ENCODE data around the gene PRAMEF5.
"Not testable (repeated sequence)": the region's sequence is repeated elsewhere in the genome, so short reads cannot be mapped to it uniquely, and the experiment has no call there.

PRAMEF5 gene

DNA sequence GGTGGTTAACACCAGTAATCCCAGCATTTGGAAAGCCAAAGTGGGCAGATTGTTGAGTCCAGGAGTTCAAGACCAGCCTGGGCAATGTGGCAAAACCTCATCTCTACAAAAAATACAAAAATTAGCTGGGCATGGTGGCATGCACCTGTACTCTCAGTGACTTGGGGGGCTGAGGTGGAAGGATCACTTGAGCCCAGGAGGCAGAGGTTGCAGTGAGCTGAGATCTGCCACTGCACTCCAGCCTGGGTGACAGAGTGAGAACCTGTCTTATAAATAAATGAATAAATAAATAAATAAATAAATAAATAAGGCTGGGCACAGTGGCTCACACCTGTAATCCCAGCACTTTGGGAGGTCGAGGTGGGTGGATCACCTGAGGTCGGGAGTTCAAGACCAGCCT is 21.9 kb upstream of the PRAMEF5 start:
- not testable (repeated sequence) for H3K9ac ChIP-seq (ENCODE audit: low read length); H3K27me3 ChIP-seq (ENCODE audit: control insufficient read depth, insufficient read depth, low read length); H3K4me3 ChIP-seq (ENCODE audit: low read length); H3K27ac ChIP-seq (ENCODE audit: low read depth, low read length); H3K36me3 ChIP-seq (ENCODE audit: control insufficient read depth, insufficient read depth, low read length); H3K4me1 ChIP-seq (ENCODE audit: control insufficient read depth, insufficient read depth, low read length)

DNA sequence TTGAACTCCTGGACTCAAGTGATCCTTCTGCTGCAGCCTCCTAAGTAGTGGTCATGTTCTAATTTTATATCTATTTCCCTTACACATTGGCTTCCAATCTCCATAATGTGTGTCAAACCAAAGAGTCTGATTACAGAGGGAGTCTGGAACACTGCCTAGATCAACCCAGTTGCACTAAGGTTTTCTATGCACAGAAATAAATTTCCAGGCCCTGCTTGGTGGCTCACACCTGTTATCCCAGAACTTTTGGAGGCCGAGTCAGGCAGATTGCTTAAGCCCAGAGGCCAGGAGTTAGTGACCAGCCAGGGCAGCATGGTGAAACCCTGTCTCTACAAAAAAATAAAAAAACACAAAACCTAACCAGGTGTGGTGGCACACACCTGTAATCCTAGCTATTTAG is 19.9 kb upstream of the PRAMEF5 start:
- H3K4me3 ChIP-seq (ENCODE audit: low read length); H3K27ac ChIP-seq (ENCODE audit: low read depth, low read length); H3K9ac ChIP-seq (ENCODE audit: low read length); H3K4me1 ChIP-seq (ENCODE audit: control insufficient read depth, insufficient read depth, low read length); H3K36me3 ChIP-seq (ENCODE audit: control insufficient read depth, insufficient read depth, low read length); H3K27me3 ChIP-seq (ENCODE audit: control insufficient read depth, insufficient read depth, low read length): not testable (repeated sequence)

DNA sequence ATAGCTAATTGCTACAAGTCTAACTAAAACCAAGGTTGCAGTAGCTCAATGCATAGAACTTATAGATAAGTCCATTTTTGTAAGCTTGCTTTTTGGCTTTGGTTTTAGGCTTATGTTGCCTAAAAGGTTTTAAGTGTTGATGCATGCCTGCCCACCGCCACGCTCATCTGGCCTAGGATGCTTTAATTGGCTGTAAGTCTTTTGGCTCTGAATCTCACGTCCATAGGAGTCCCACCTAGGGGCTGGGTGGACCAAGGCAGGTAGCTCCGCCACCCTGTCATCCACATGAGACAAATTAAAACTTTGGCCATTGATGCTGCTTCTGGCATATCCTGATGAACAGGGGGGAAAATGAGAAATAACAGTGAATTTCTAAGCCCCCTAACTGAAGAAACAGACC is 16.4 kb upstream of the PRAMEF5 start:
- H3K36me3 ChIP-seq (ENCODE audit: control insufficient read depth, insufficient read depth, low read length); H3K4me3 ChIP-seq (ENCODE audit: low read length); H3K4me1 ChIP-seq (ENCODE audit: control insufficient read depth, insufficient read depth, low read length); H3K27me3 ChIP-seq (ENCODE audit: control insufficient read depth, insufficient read depth, low read length); H3K27ac ChIP-seq (ENCODE audit: low read depth, low read length); H3K9ac ChIP-seq (ENCODE audit: low read length): not testable (repeated sequence)

DNA sequence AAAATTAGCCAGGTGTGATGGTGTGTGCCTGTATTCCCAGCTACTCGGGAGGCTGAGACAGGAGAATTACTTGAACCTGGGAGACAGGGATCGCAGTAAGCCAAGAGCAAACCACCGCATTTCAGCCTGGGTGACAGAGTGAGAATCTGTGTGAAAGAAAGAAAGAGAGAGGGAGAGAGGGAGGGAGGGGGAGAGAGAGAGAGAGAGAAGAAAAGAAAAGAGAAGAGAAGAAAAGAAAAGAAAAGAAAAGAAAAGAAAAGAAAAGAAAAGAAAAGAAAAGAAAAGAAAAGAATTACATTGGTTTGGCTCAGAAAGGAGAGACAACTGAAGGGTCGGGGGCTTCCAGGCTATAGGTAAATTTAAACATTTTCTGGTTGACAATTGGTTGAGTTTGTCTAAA is 14.4 kb upstream of the PRAMEF5 start:
- not testable (repeated sequence) for H3K4me1 ChIP-seq (ENCODE audit: control insufficient read depth, insufficient read depth, low read length); H3K4me3 ChIP-seq (ENCODE audit: low read length)

DNA sequence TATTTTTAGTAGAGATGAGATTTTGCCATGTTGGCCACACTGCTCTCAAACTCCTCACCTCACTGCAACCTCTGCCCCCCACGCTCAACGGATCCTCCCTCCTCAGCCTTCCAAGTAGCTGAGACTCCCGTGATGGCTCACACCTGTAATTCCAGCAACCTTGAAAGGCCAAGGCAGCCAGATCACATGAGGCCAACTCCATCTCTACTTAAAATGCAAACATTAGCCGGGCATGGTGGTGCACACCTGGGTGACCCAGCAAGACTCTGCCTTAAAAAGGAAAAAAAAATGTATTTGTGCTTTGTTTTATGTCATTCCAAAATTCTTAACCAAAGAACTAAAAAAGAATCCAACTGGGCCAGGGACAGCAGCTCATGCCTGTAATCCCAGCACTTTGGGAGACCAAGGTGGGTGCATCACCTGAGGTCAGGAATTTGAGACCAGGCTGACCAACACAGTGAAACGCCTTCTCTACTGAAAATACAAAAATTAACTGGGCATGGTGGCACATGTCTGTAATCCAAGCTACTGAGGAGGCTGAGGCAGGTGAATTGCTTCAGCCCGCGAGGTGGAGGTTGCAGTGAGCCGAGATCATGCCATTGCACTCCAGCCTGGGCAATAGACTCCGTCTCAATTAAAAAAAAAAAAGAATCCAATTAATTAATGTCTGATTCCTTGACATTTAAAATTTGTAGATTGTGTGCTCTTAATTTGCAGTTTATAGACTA is 10.3 kb upstream of the PRAMEF5 start:
- not testable (repeated sequence) for H3K4me3 ChIP-seq (ENCODE audit: low read length); H3K27me3 ChIP-seq (ENCODE audit: control insufficient read depth, insufficient read depth, low read length); H3K36me3 ChIP-seq (ENCODE audit: control insufficient read depth, insufficient read depth, low read length); H3K4me1 ChIP-seq (ENCODE audit: control insufficient read depth, insufficient read depth, low read length); H3K27ac ChIP-seq (ENCODE audit: low read depth, low read length); H3K9ac ChIP-seq (ENCODE audit: low read length)

More for the DNA sequence above, 14.4 kb upstream of the PRAMEF5 start:
- not testable (repeated sequence) for H3K9ac ChIP-seq (ENCODE audit: low read length); H3K27ac ChIP-seq (ENCODE audit: low read depth, low read length); H3K27me3 ChIP-seq (ENCODE audit: control insufficient read depth, insufficient read depth, low read length); H3K36me3 ChIP-seq (ENCODE audit: control insufficient read depth, insufficient read depth, low read length)

DNA sequence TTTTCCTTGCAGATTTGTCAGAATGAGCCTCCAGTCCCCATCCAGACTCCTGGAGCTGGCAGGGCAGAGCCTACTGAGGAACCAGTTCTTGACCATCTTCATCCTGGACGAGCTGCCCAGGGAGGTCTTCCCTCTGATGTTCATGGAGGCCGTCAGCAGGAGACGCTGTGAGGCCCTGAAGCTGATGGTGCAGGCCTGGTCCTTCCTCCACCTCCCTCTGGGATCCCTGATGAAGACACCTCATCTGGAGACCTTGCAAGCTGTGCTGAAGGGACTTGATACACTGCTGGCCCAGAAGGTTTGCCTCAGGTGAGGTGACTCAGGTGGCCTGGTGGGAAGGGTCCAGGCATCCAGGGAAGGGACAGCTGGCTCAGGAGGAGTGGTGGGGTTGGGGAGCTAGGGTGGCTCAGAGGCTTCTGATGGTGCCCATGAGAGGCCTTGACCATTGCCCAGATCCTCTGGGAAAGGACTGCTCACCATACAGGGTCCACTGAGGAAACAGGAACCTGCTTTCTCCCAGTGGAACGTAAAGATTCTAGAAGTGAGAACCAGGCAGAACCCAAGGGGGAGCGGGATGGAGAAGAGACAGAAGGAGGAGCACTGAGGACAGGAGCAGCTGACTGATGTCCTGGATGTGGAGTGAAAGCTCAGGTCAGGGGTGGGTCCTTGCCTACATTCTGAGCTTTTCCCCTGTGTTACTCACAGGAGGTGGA is 8.0 kb upstream of the PRAMEF5 start:
- not testable (repeated sequence) for H3K4me3 ChIP-seq (ENCODE audit: low read length); H3K36me3 ChIP-seq (ENCODE audit: control insufficient read depth, insufficient read depth, low read length); H3K9ac ChIP-seq (ENCODE audit: low read length); H3K27ac ChIP-seq (ENCODE audit: low read depth, low read length); H3K4me1 ChIP-seq (ENCODE audit: control insufficient read depth, insufficient read depth, low read length); H3K27me3 ChIP-seq (ENCODE audit: control insufficient read depth, insufficient read depth, low read length)

DNA sequence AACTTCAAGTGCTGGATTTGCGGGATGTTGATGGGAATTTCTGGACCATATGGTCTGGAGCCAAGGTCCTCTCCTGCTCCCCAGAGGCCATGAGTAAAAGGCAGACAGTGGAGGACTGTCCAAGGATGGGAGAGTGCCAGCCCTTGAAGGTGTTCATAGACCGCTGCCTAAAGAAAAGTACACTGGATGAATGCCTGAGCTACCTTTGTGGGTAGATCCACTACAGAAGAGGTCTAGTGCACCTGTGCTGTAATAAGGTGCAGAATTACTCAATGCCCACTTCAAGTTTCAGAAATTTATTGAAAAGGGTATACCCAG is 7.5 kb upstream of the PRAMEF5 start:
- H3K9ac ChIP-seq (ENCODE audit: low read length); H3K36me3 ChIP-seq (ENCODE audit: control insufficient read depth, insufficient read depth, low read length); H3K4me1 ChIP-seq (ENCODE audit: control insufficient read depth, insufficient read depth, low read length); H3K27me3 ChIP-seq (ENCODE audit: control insufficient read depth, insufficient read depth, low read length); H3K4me3 ChIP-seq (ENCODE audit: low read length); H3K27ac ChIP-seq (ENCODE audit: low read depth, low read length): not testable (repeated sequence)

DNA sequence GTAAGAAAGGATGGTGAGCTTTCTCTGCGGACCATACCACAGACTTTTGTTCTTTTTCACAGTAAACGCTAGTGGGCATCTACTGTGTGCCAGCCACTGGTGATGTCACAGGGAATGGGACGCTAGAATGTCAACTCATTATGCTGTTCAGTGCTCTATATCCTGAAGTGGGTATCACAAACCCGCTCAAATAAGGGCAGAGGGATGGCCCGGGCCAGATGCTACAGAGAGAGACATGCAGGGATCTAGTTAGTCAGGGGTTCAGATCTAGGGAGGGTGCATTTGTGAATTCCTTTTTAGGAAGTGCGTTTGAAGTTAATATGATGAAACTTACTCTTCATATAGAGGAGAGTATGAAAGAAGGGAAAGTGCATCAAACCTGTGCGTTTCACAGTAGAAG is 6.9 kb upstream of the PRAMEF5 start:
- H3K4me3 ChIP-seq (ENCODE audit: low read length); H3K9ac ChIP-seq (ENCODE audit: low read length); H3K27ac ChIP-seq (ENCODE audit: low read depth, low read length); H3K27me3 ChIP-seq (ENCODE audit: control insufficient read depth, insufficient read depth, low read length); H3K36me3 ChIP-seq (ENCODE audit: control insufficient read depth, insufficient read depth, low read length); H3K4me1 ChIP-seq (ENCODE audit: control insufficient read depth, insufficient read depth, low read length): not testable (repeated sequence)

DNA sequence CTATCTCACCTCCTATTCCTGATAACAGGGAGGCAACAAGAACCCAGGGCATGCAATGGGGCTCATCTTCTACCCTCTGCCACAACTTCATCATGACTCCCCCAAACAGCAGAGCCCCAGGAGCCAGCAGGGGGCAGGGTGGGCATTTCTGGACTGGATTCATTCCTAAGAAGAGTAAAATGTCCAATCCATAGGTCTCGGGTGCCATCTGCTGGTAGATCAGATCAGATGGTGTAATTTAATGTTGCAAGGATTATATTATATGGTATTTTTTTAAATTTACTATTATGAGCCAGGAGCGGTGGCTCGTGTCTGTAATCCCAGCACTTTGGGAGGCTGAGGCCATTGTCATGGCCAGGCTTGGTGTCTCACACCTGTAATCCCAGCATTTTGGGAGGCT is 11.1 kb downstream of the PRAMEF5 start:
- not testable (repeated sequence) for H3K9ac ChIP-seq (ENCODE audit: low read length); H3K27ac ChIP-seq (ENCODE audit: low read depth, low read length); H3K4me3 ChIP-seq (ENCODE audit: low read length); H3K4me1 ChIP-seq (ENCODE audit: control insufficient read depth, insufficient read depth, low read length); H3K36me3 ChIP-seq (ENCODE audit: control insufficient read depth, insufficient read depth, low read length); H3K27me3 ChIP-seq (ENCODE audit: control insufficient read depth, insufficient read depth, low read length)

DNA sequence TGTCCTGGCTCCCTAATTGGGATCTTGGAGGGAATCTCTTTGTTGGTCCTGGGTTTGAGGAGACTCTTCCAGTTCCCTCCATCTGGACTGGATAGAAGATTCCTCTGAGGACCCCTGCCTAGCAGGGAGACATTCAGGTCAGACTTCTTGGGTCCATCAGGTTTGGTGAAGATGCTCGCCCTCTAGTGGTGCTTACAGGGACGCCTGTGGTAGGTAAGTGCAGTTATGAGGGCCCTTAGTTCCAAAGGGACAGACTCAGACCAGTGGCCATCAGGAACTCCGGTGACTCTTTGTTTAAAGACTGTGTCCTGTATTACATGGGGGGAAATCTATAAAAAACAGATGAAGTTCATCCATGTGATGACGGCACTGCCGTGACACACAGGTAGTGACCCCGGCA is 23.0 kb downstream of the PRAMEF5 start:
- H3K36me3 ChIP-seq (ENCODE audit: control insufficient read depth, insufficient read depth, low read length); H3K4me1 ChIP-seq (ENCODE audit: control insufficient read depth, insufficient read depth, low read length); H3K27ac ChIP-seq (ENCODE audit: low read depth, low read length); H3K27me3 ChIP-seq (ENCODE audit: control insufficient read depth, insufficient read depth, low read length); H3K4me3 ChIP-seq (ENCODE audit: low read length); H3K9ac ChIP-seq (ENCODE audit: low read length): not testable (repeated sequence)

DNA sequence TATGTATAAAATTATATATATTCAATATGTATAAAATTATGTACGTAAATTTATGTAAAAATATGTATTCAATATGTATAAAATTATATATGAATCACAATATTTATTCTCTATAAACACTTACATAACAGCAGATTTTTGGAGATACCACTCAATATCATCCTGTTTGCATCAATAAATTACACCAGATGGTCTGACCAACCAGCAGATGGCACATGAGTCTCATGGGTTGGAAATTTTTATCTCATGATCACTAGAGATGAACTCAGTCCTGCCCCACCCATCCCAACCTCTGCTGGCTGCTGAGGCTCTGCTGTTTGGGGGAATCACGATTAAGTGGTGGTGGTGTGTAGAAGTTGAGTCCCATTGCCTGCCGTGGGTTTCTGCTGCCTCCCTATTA is 25.6 kb downstream of the PRAMEF5 start:
- not testable (repeated sequence) for H3K36me3 ChIP-seq (ENCODE audit: control insufficient read depth, insufficient read depth, low read length); H3K27me3 ChIP-seq (ENCODE audit: control insufficient read depth, insufficient read depth, low read length); H3K27ac ChIP-seq (ENCODE audit: low read depth, low read length); H3K4me1 ChIP-seq (ENCODE audit: control insufficient read depth, insufficient read depth, low read length); H3K9ac ChIP-seq (ENCODE audit: low read length); H3K4me3 ChIP-seq (ENCODE audit: low read length)

DNA sequence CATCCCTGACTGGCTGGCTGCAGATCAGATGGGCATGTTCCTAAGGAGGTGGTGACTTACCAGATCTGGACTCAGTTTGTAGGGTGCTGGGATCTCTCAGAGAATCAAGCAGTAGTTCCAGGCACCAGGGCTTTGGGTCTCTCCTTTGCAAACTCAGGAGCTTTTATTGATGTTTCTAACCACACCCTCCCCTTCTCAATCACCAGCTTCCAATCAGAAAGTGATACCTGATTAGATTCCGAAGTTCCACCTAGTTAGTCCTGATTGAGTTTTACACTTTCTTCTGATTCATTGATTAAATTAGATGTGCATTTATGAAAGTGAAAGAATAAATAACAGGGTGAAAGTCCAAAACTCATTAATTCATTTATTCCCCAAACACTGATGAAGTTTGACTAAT is 31.0 kb downstream of the PRAMEF5 start, which contains the start of gene PRAMEF8:
Gene PRAMEF8, minus strand, starts transcription at position 101 of the 400 bp plus-strand sequence. CDS start 1,046 bp downstream, outside the sequence.
- H3K4me1 ChIP-seq (ENCODE audit: control insufficient read depth, insufficient read depth, low read length); H3K9ac ChIP-seq (ENCODE audit: low read length); H3K27ac ChIP-seq (ENCODE audit: low read depth, low read length); H3K4me3 ChIP-seq (ENCODE audit: low read length); H3K36me3 ChIP-seq (ENCODE audit: control insufficient read depth, insufficient read depth, low read length); H3K27me3 ChIP-seq (ENCODE audit: control insufficient read depth, insufficient read depth, low read length): not testable (repeated sequence)

DNA sequence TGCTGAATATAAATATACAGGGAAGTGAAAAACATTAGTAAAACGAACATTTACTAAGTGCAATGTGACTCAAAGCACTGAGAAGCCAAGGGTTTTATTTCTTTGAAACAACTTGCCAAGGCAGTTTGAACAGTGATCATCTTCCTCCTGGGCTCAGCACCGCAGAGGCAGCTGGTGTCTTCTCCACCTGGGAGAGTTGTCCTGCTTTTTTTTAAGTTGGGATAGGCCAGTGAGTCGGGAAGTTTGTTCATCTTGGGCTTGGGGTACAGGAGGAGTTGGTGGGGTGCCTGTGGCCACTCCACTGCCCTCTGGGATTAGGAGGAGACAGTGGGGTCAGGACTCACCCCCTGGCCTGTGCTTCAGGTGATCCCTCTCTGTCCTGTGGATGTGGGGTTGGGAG is 35.0 kb downstream of the PRAMEF5 start:
- H3K36me3 ChIP-seq (ENCODE audit: control insufficient read depth, insufficient read depth, low read length); H3K9ac ChIP-seq (ENCODE audit: low read length); H3K27me3 ChIP-seq (ENCODE audit: control insufficient read depth, insufficient read depth, low read length); H3K27ac ChIP-seq (ENCODE audit: low read depth, low read length); H3K4me1 ChIP-seq (ENCODE audit: control insufficient read depth, insufficient read depth, low read length); H3K4me3 ChIP-seq (ENCODE audit: low read length): not testable (repeated sequence)
